GM12864 (cell line): Measurements from ENCODE around the gene ZCCHC9.
"Not testable (repeated sequence)": the region's sequence is repeated elsewhere in the genome, so short reads cannot be mapped to it uniquely, and the experiment has no call there.

Experiments used
- DNase-seq: peaks from one replicate; pipeline ENCODE4 v3.0.0-alpha.2; 2011; ENCODE audit warnings: low read depth
- H3K4me3 ChIP-seq: 2 replicates; pipeline ENCODE4 v1.5.1; 2011; ENCODE audit warnings: mild to moderate bottlenecking, low read depth, low read length, control low read depth
- TF ChIP-seq, protein P1 (sequence below): IDR thresholded peaks from 2 replicates; pipeline ENCODE4 v1.5.1; 2011; ENCODE audit warnings: low read depth, mild to moderate bottlenecking, moderate library complexity, low read length, control low read depth, inconsistent platforms; ENCODE audit errors: missing control alignments

Gene ZCCHC9

GRCh38 chr5:81316571-81316970 is 15.2 kb downstream of the ZCCHC9 start:
- TF ChIP-seq, protein P1, sequence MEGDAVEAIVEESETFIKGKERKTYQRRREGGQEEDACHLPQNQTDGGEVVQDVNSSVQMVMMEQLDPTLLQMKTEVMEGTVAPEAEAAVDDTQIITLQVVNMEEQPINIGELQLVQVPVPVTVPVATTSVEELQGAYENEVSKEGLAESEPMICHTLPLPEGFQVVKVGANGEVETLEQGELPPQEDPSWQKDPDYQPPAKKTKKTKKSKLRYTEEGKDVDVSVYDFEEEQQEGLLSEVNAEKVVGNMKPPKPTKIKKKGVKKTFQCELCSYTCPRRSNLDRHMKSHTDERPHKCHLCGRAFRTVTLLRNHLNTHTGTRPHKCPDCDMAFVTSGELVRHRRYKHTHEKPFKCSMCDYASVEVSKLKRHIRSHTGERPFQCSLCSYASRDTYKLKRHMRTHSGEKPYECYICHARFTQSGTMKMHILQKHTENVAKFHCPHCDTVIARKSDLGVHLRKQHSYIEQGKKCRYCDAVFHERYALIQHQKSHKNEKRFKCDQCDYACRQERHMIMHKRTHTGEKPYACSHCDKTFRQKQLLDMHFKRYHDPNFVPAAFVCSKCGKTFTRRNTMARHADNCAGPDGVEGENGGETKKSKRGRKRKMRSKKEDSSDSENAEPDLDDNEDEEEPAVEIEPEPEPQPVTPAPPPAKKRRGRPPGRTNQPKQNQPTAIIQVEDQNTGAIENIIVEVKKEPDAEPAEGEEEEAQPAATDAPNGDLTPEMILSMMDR: no peak
- DNase-seq: no peak
- no peak overlapping the region for H3K4me3 ChIP-seq

DNA sequence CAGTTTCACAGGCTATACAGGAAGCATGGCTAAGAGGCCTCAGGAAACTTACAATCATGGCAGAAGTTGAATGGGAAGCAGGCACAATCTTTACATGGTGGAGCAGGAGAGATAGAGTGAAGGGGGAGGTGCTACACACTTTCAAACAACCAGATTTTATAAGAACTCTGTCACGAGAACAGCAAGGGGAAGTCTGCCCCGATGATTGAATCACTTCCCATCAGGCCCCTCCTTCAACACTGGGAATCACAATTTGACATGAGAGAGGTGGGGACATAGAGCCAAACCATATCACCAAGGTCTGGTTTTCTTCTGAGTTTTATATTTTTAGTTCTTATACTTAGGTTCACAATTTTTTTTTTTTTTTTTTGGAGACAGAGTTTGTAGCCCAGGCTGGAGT is 16.1 kb downstream of the ZCCHC9 start:
- no peak for DNase-seq
- TF ChIP-seq, protein P1: no peak
- H3K4me3 ChIP-seq: no peak overlapping the region

DNA sequence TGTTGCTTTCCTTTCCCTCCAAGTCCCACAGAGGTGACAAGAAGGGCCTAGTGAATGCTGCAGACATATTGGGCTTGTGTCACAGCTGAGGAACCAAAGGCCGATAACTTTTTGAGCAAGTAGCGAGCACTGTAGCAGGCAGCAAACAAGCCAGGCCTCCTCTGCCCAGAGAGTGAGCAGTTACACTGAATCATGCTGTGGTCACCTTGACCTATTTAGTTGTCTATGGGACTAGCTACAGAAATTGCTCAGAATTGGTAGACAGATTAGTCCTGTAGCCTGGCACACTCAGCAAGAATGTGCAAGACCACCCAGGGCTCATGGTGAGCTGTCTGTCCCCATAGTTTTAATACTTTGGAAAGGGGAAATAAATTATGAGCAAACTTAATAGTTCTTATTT is 25.2 kb downstream of the ZCCHC9 start:
- DNase-seq: no peak
- TF ChIP-seq, protein P1: no peak
- no peak overlapping the region for H3K4me3 ChIP-seq

- DNase-seq: no peak
- no peak overlapping the region for H3K4me3 ChIP-seq
- TF ChIP-seq, protein P1: no peak
Measured at GRCh38 chr5:81334304-81335061, 33.1 kb downstream of the ZCCHC9 start.

DNA sequence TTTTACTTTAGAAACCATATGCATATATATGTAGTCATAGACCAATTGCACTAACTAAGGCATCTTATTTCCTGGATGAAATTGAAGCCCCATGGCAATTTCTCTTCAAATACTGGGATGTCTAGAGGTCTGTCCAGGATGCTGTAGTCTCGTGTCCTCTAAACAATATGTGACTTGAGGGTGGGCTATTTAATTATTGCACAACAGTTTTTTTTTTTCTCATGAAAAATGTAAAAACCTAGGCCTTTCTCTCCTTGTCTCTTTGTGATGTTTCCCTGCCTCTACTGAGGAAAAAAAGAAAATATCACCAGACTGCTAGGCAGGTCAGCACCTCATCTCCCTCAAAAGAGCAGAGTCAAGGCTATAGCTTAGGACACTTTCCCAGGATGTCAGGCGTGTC is 34.6 kb downstream of the ZCCHC9 start:
- no peak overlapping the region for H3K4me3 ChIP-seq
- no peak for DNase-seq
- TF ChIP-seq, protein P1: no peak

DNA sequence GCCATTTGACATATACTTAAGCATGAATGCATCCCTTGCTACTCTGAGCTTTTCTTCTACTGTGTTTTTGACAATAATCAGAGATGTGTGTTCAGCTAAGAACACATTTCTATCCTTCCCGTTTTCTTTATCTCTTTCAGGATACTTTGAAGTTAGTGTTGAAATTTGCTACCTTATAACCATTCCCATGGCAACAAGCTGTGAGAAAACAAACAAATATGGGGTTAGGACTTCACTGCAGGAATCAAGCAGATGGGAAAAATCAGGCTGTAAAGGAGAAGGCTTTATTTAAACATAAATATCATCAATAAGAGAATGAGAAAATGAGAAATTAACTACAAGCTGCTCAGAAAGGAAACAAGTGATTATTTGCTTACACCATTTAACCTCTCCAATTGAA is 35.2 kb downstream of the ZCCHC9 start:
- TF ChIP-seq, protein P1: no peak
- DNase-seq: no peak
- no peak overlapping the region for H3K4me3 ChIP-seq

GRCh38 chr5:81337803-81338202 is 36.4 kb downstream of the ZCCHC9 start:
- DNase-seq: no peak
- H3K4me3 ChIP-seq: no peak overlapping the region
- TF ChIP-seq, protein P1: no peak

GRCh38 chr5:81338213-81338612 is 36.8 kb downstream of the ZCCHC9 start:
- not testable (repeated sequence) for DNase-seq, H3K4me3 ChIP-seq
